A673 (cell line): ENCODE results near the gene TPP1.

Experiments
- EZH2 ChIP-seq: fragments of 200-600 bp; sonication (generic); IDR thresholded peaks from 2 replicates; pipeline ENCODE4 v1.6.1; 2017; ENCODE audit warnings: borderline replicate concordance, low read depth, mild to moderate bottlenecking, mixed read lengths, antibody characterized with exemption, low read length; ENCODE audit not compliant: poor library complexity, severe bottlenecking
- TF ChIP-seq, protein P1 (sequence below): fragments of 300-800, 200-600 bp; sonication (generic); conservative IDR thresholded peaks from 2 replicates; pipeline ENCODE4 v1.5.1; 2017; ENCODE audit warnings: low read depth, mild to moderate bottlenecking, antibody characterized with exemption, low read length, moderate library complexity, mixed read lengths

DNA sequence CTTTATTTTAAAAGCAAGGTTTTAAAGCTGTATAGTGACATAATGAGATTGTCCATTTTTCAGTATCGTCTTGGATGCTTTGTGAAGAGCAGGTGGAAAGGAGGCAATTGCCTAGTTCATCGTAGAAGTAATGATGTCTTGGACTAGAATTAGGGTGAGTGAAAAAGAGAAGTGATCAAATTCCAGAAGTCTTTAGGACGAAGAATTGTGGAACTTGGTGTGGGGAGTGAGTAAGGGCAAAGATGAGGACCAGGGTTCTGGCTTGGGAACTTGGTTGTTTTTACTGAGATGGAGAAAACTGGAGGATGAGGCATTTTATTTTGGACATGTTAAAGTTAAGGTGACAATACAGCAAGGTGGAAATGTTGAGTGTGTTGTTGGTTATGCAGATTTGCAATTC is 14.4 kb downstream of the TPP1 start:
- TF ChIP-seq, protein P1, sequence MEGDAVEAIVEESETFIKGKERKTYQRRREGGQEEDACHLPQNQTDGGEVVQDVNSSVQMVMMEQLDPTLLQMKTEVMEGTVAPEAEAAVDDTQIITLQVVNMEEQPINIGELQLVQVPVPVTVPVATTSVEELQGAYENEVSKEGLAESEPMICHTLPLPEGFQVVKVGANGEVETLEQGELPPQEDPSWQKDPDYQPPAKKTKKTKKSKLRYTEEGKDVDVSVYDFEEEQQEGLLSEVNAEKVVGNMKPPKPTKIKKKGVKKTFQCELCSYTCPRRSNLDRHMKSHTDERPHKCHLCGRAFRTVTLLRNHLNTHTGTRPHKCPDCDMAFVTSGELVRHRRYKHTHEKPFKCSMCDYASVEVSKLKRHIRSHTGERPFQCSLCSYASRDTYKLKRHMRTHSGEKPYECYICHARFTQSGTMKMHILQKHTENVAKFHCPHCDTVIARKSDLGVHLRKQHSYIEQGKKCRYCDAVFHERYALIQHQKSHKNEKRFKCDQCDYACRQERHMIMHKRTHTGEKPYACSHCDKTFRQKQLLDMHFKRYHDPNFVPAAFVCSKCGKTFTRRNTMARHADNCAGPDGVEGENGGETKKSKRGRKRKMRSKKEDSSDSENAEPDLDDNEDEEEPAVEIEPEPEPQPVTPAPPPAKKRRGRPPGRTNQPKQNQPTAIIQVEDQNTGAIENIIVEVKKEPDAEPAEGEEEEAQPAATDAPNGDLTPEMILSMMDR = no peak
- no peak for TF ChIP-seq EZH2
